Measurements from ENCODE around the gene RABEP2.

Gene RABEP2

DNA sequence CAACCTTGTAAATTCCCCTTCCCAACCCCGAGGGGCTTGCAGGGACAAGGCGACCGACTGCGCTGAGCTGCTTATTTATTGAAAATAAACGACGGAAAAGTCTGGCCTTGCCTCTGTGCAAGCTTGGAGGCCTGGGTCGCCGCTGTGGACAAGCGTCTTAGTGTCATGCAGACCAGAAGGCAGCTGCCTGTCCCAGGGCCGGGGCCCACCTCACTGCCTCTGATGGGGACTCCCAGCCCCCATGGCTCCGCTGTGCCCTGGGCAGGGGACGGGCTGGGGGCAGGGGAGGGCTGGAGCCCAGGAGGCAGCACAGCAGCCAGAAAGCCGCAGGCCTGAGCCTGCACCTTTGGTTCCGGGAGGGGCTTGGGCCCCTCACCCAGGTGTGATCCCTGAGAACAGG, 20.7 kb downstream of the RABEP2 start:
- TF ChIP-seq, protein P1, sequence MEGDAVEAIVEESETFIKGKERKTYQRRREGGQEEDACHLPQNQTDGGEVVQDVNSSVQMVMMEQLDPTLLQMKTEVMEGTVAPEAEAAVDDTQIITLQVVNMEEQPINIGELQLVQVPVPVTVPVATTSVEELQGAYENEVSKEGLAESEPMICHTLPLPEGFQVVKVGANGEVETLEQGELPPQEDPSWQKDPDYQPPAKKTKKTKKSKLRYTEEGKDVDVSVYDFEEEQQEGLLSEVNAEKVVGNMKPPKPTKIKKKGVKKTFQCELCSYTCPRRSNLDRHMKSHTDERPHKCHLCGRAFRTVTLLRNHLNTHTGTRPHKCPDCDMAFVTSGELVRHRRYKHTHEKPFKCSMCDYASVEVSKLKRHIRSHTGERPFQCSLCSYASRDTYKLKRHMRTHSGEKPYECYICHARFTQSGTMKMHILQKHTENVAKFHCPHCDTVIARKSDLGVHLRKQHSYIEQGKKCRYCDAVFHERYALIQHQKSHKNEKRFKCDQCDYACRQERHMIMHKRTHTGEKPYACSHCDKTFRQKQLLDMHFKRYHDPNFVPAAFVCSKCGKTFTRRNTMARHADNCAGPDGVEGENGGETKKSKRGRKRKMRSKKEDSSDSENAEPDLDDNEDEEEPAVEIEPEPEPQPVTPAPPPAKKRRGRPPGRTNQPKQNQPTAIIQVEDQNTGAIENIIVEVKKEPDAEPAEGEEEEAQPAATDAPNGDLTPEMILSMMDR (IDR thresholded peaks at IDR 0.05; ENCODE audit: control insufficient read depth, extremely low read depth, insufficient read depth): no peak

DNA sequence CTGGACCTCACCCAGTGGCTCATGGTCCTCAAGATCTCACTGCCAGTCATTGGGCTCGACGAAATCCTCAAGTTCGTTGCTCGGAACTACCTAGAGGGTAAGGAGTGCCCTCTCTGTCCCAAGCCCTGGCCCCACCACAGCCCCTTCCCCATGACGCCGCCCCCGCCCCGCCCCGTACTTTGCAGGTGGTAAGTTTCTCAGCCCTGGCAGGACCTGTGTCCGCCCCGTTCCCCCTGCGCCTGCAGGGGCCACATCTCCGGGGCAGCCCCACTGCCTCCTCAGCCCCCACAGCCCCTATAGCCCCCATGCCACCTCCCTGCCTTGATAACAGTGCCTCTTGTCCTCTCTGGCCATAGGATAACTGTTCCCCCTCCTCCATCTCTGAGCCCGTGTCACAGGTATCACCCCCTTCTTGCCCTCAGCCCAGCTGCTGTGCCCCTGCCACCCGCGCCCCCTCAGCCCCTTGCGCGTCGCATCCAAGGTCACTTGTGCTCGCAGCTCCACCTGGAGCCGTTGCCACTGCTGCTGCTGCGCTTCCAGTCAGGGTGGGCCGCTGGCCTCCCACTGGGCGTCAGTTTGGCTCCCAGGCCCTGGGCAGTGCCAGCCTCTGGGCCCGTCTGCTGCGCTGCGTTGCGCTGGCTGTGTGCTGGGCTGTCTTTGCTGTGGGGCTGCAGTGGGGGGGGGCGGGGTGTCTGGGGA, 21.5 kb downstream of the RABEP2 start:
- no peak for DNase-seq (ENCODE audit: low read depth)
- no peak overlapping the region for H3K4me3 ChIP-seq (ENCODE audit: low read depth, low read length)
- TF ChIP-seq, protein P1 (IDR thresholded peaks at IDR 0.05; ENCODE audit: control insufficient read depth, extremely low read depth, insufficient read depth): no peak

More for the DNA sequence above, 20.7 kb downstream of the RABEP2 start:
- no peak overlapping the region for H3K4me3 ChIP-seq (ENCODE audit: low read depth, low read length)
- no peak for DNase-seq (ENCODE audit: low read depth)

DNA sequence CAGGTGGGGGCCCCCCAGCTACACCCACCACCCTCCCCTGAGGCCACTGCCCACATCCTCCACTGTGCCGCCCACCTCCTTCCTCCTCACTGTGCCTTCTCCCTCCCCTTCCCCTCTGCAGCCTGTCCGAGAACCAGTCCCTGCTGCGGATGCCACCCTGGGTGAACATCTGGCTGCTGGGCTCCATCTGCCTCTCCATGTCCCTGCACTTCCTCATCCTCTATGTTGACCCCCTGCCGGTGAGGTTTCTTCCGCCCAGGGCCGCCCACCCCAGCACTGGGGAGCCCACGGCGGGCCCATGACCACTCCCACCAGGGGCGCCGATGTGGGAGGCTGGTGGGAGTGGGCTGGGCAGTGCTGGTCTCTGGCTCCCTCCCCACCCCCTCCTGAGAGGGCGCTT, 22.1 kb downstream of the RABEP2 start:
- DNase-seq (ENCODE audit: low read depth): no peak
- TF ChIP-seq, protein P1 (IDR thresholded peaks at IDR 0.05; ENCODE audit: control insufficient read depth, extremely low read depth, insufficient read depth): no peak
- no peak overlapping the region for H3K4me3 ChIP-seq (ENCODE audit: low read depth, low read length)

DNA sequence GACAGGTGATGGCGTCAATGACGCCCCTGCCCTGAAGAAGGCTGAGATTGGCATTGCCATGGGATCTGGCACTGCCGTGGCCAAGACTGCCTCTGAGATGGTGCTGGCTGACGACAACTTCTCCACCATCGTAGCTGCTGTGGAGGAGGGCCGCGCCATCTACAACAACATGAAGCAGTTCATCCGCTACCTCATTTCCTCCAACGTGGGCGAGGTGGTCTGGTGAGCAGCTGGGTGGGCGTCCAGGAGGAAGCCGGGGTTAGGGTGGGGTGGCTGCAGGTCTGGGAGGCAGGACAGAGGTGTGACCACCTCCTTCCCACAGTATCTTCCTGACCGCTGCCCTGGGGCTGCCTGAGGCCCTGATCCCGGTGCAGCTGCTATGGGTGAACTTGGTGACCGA, 23.2 kb downstream of the RABEP2 start:
- H3K4me3 ChIP-seq (ENCODE audit: low read depth, low read length): no peak overlapping the region
- no peak for DNase-seq (ENCODE audit: low read depth)
- TF ChIP-seq, protein P1 (IDR thresholded peaks at IDR 0.05; ENCODE audit: control insufficient read depth, extremely low read depth, insufficient read depth): no peak

DNA sequence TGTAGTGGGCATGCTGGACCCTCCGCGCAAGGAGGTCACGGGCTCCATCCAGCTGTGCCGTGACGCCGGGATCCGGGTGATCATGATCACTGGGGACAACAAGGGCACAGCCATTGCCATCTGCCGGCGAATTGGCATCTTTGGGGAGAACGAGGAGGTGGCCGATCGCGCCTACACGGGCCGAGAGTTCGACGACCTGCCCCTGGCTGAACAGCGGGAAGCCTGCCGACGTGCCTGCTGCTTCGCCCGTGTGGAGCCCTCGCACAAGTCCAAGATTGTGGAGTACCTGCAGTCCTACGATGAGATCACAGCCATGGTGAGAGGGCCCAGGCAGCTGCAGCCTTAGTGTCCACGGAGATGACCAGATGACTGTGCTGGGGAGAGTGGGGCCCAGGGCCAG, 24.4 kb downstream of the RABEP2 start:
- TF ChIP-seq, protein P1 (IDR thresholded peaks at IDR 0.05; ENCODE audit: control insufficient read depth, extremely low read depth, insufficient read depth): no peak
- H3K4me3 ChIP-seq (ENCODE audit: low read depth, low read length): no peak overlapping the region
- DNase-seq (ENCODE audit: low read depth): no peak

DNA sequence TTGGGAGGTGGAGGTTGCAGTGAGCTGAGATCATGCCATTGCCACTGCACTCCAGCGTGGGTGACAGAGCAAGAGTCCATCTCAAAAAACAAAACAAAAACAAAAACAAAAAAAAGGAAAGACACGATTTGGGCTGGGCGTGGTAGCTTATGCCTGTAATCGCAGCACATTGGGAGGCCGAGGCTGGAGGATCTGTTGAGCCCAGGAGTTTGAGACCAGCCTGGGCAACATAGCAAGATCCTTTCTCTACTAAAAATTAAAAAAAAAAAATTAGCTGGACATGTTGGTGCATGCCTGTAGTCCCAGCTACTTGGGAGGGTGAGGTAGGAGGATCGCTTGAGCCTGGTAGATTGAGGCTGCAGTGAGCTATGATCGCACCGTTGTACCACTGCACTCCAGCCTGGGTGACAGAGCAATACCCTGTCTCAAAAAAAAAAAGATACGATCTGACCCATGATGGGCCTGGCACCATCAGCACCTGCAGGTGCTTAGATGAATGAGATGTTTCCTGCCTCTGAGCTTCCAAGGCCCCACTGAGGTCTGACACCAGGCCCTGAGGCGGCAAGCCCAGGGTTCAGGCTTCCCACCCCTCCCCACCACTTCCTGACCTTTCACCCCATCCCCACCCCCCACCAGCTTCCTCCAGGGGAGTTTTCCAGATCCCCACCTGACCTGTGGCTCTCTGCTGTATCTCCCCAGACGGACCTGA, 25.0 kb downstream of the RABEP2 start:
- H3K4me3 ChIP-seq (ENCODE audit: low read depth, low read length): no peak overlapping the region
- no peak for DNase-seq (ENCODE audit: low read depth)
- TF ChIP-seq, protein P1 (IDR thresholded peaks at IDR 0.05; ENCODE audit: control insufficient read depth, extremely low read depth, insufficient read depth): no peak

Data from LNCaP clone FGC (cell line).